Subcutaneous abdominal adipose tissue (tissue), 5 donors: ENCODE data around the gene OR10K2.

Experiments
- H3K27ac ChIP-seq: one replicate; pipeline ENCODE4 v1.7.0; 2013; ENCODE audit warnings: low read depth, mild to moderate bottlenecking, inconsistent platforms, low read length, moderate library complexity
- H3K27me3 ChIP-seq, 5 donors: one replicate each; pipeline ENCODE4 v1.7.0; 2013; ENCODE audit warnings: low read length in 5 of 5, inconsistent platforms in 1 of 5; ENCODE audit not compliant: control insufficient read depth in 5 of 5, insufficient read depth in 4 of 5
- H3K36me3 ChIP-seq, 5 donors: one replicate each; pipeline ENCODE4 v1.7.0; 2013; ENCODE audit warnings: low read length in 5 of 5; ENCODE audit not compliant: control insufficient read depth in 5 of 5, insufficient read depth in 5 of 5
- H3K4me1 ChIP-seq, 5 donors: one replicate each; pipeline ENCODE4 v1.7.0; 2013; ENCODE audit warnings: low read length in 5 of 5, mild to moderate bottlenecking in 3 of 5, moderate library complexity in 1 of 5; ENCODE audit not compliant: control insufficient read depth in 5 of 5, insufficient read depth in 5 of 5
- H3K4me3 ChIP-seq, 5 donors: one replicate each; pipeline ENCODE4 v1.7.0; 2013; ENCODE audit warnings: low read length in 5 of 5, low read depth in 1 of 5
- H3K9ac ChIP-seq, 5 donors: one replicate each; pipeline ENCODE4 v1.7.0; 2013; ENCODE audit warnings: low read length in 5 of 5, mild to moderate bottlenecking in 4 of 5, moderate library complexity in 3 of 5
- H3K9me3 ChIP-seq, 5 donors: one replicate each; pipeline ENCODE4 v1.7.0; 2013; ENCODE audit warnings: low read length in 5 of 5; ENCODE audit not compliant: control insufficient read depth in 5 of 5
- donor health status: healthy.
- donor health status: healthy.
- donor health status: healthy.
- donor health status: healthy.
- donor health status: healthy.

OR10K2 gene

GRCh38 chr1:158422212-158422611, 3.8 kb downstream of the OR10K2 start:
- H3K27ac ChIP-seq: no peak overlapping the region
- H3K4me3 ChIP-seq: no peak overlapping the region
- H3K4me1 ChIP-seq: no peaks in the 10 kb centered on the region
- H3K36me3 ChIP-seq: no peaks in the 10 kb centered on the region
- no peaks in the 10 kb centered on the region for H3K27me3 ChIP-seq
- no peak overlapping the region for H3K9ac ChIP-seq
- H3K9me3 ChIP-seq: peaks cover 0 to 1% (median 0%) of the 10 kb centered on the region in 5 donors

- no peaks in the 10 kb centered on the region for H3K9me3 ChIP-seq
Measured at GRCh38 chr1:158417586-158417985, 8.5 kb downstream of the OR10K2 start.

GRCh38 chr1:158414651-158415345, 11.2 kb downstream of the OR10K2 start:
- Histone ChIP-seq H3K4me1 (no peaks in the 10 kb centered on the region), H3K4me3 (no peak overlapping the region), H3K9me3 (no peaks in the 10 kb centered on the region), H3K9ac (no peak overlapping the region), H3K36me3 (no peaks in the 10 kb centered on the region), H3K27me3 (no peaks in the 10 kb centered on the region), H3K27ac (no peak overlapping the region)

More at GRCh38 chr1:158417586-158417985, 8.5 kb downstream of the OR10K2 start:
- no peak overlapping the region for H3K9ac ChIP-seq
- H3K4me3 ChIP-seq: no peak overlapping the region
- no peaks in the 10 kb centered on the region for H3K4me1 ChIP-seq
- no peaks in the 10 kb centered on the region for H3K27me3 ChIP-seq
- H3K36me3 ChIP-seq: no peaks in the 10 kb centered on the region
- H3K27ac ChIP-seq: no peak overlapping the region

GRCh38 chr1:158407092-158407491, 18.9 kb downstream of the OR10K2 start:
- Histone ChIP-seq H3K36me3 (no peaks in the 10 kb centered on the region), H3K4me3 (no peak overlapping the region), H3K4me1 (no peaks in the 10 kb centered on the region)

GRCh38 chr1:158400871-158401270, 25.2 kb downstream of the OR10K2 start:
- no peaks in the 10 kb centered on the region for H3K27me3 ChIP-seq
- no peak overlapping the region for H3K27ac ChIP-seq
- H3K36me3 ChIP-seq: no peaks in the 10 kb centered on the region
- no peak overlapping the region for H3K4me3 ChIP-seq
- no peaks in the 10 kb centered on the region for H3K9me3 ChIP-seq
- H3K9ac ChIP-seq: no peak overlapping the region
- H3K4me1 ChIP-seq: no peaks in the 10 kb centered on the region

More at GRCh38 chr1:158407092-158407491, 18.9 kb downstream of the OR10K2 start:
- Histone ChIP-seq H3K27ac (no peak overlapping the region), H3K9ac (no peak overlapping the region), H3K9me3 (no peaks in the 10 kb centered on the region), H3K27me3 (no peaks in the 10 kb centered on the region)

- H3K4me1 ChIP-seq: no peaks in the 10 kb centered on the region
- no peaks in the 10 kb centered on the region for H3K9me3 ChIP-seq
- no peaks in the 10 kb centered on the region for H3K27me3 ChIP-seq
- H3K4me3 ChIP-seq: no peak within 1 kb of the TSS
- H3K27ac ChIP-seq: no peak within 1 kb of the TSS
- no peak within 1 kb of the TSS for H3K9ac ChIP-seq
- no peaks in the 10 kb centered on the region for H3K36me3 ChIP-seq
Measured at GRCh38 chr1:158398818-158399514, 27.1 kb downstream of the OR10K2 start, which contains the start of gene OR10T2. TSS of gene OR10T2 (minus strand) at chr1:158399466. CDS start at chr1:158399466, 0 bp downstream.

- Histone ChIP-seq H3K27ac (no peak overlapping the region), H3K9me3 (no peaks in the 10 kb centered on the region), H3K27me3 (no peaks in the 10 kb centered on the region), H3K9ac (no peak overlapping the region), H3K36me3 (no peaks in the 10 kb centered on the region), H3K4me3 (no peak overlapping the region), H3K4me1 (no peaks in the 10 kb centered on the region)
Measured at GRCh38 chr1:158396646-158397045, 29.4 kb downstream of the OR10K2 start.

- Histone ChIP-seq H3K9ac (no peak overlapping the region), H3K9me3 (no peaks in the 10 kb centered on the region), H3K4me1 (no peaks in the 10 kb centered on the region), H3K27me3 (no peaks in the 10 kb centered on the region), H3K27ac (no peak overlapping the region), H3K4me3 (no peak overlapping the region), H3K36me3 (no peaks in the 10 kb centered on the region)
Measured at GRCh38 chr1:158393476-158393875, 32.6 kb downstream of the OR10K2 start.

GRCh38 chr1:158391099-158391498, 34.9 kb downstream of the OR10K2 start:
- Histone ChIP-seq H3K27me3 (no peaks in the 10 kb centered on the region), H3K27ac (no peak overlapping the region), H3K4me3 (no peak overlapping the region), H3K9me3 (no peaks in the 10 kb centered on the region), H3K36me3 (no peaks in the 10 kb centered on the region), H3K9ac (no peak overlapping the region), H3K4me1 (no peaks in the 10 kb centered on the region)

GRCh38 chr1:158390331-158390730, 35.7 kb downstream of the OR10K2 start:
- H3K9me3 ChIP-seq: no peaks in the 10 kb centered on the region

More at GRCh38 chr1:158390331-158390730, 35.7 kb downstream of the OR10K2 start:
- Histone ChIP-seq H3K4me1 (no peaks in the 10 kb centered on the region), H3K27ac (no peak overlapping the region), H3K4me3 (no peak overlapping the region), H3K27me3 (no peaks in the 10 kb centered on the region), H3K36me3 (no peaks in the 10 kb centered on the region), H3K9ac (no peak overlapping the region)
